ENCODE results near the gene CLEC12A.
"Not testable (repeated sequence)": the region's sequence is repeated elsewhere in the genome, so short reads cannot be mapped to it uniquely, and the experiment has no call there.

CLEC12A gene

GRCh38 chr12:10018386-10018785 lies 47.2 kb downstream of the CLEC12A start:
- no peaks in the 10 kb centered on the region for H3K79me2 ChIP-seq (ENCODE audit: low read length)
- no peak overlapping the region for H3K4me3 ChIP-seq (ENCODE audit: low read length)
- no peaks in the 10 kb centered on the region for H3K9me2 ChIP-seq (replicated peaks; ENCODE audit: insufficient read depth, low read length)
- no peaks in the 10 kb centered on the region for H3F3A ChIP-seq (ENCODE audit: insufficient read depth, low read length)
- no peak overlapping the region for H3K9ac ChIP-seq (ENCODE audit: low read length)
- TF ChIP-seq EZH2phosphoT487 (IDR thresholded peaks at IDR 0.05; ENCODE audit: low read length) = no peak
- TF ChIP-seq EZH2 (optimal IDR thresholded peaks at IDR 0.05; ENCODE audit: low read depth, low read length) = no peak
- TF ChIP-seq CTCF (IDR thresholded peaks at IDR 0.05; ENCODE audit: low read length) = no peak
- DNase-seq = no peak
- H3K9me3 ChIP-seq (replicated peaks; ENCODE audit: insufficient read depth, low read length) = no peaks in the 10 kb centered on the region
- H3K36me3 ChIP-seq (replicated peaks; ENCODE audit: insufficient read depth, low read length) = no peaks in the 10 kb centered on the region
- H3K27me3 ChIP-seq (replicated peaks; ENCODE audit: insufficient read depth, low read length) = no peaks in the 10 kb centered on the region
- H4K20me1 ChIP-seq (ENCODE audit: insufficient read depth, low read length) = no peaks in the 10 kb centered on the region
- no peaks in the 10 kb centered on the region for H3K4me1 ChIP-seq (ENCODE audit: low read length)
- H3K4me2 ChIP-seq (ENCODE audit: low read depth, low read length) = no peak overlapping the region
- no peak overlapping the region for H2AFZ ChIP-seq (ENCODE audit: low read length)
- no peak overlapping the region for H3K27ac ChIP-seq (ENCODE audit: low read length)

- Histone ChIP-seq H3F3A (ENCODE audit: insufficient read depth, low read length) (no peaks in the 10 kb centered on the region), H3K27me3 (replicated peaks; ENCODE audit: insufficient read depth, low read length) (no peaks in the 10 kb centered on the region), H2AFZ (ENCODE audit: low read length) (no peak overlapping the region), H3K4me3 (ENCODE audit: low read length) (no peak overlapping the region), H3K79me2 (ENCODE audit: low read length) (no peaks in the 10 kb centered on the region), H3K9me2 (replicated peaks; ENCODE audit: insufficient read depth, low read length) (no peaks in the 10 kb centered on the region), H3K9ac (ENCODE audit: low read length) (no peak overlapping the region), H3K36me3 (replicated peaks; ENCODE audit: insufficient read depth, low read length) (no peaks in the 10 kb centered on the region), H4K20me1 (ENCODE audit: insufficient read depth, low read length) (no peaks in the 10 kb centered on the region), H3K4me2 (ENCODE audit: low read depth, low read length) (no peak overlapping the region), H3K4me1 (ENCODE audit: low read length) (no peaks in the 10 kb centered on the region), H3K9me3 (replicated peaks; ENCODE audit: insufficient read depth, low read length) (no peaks in the 10 kb centered on the region), H3K27ac (ENCODE audit: low read length) (no peak overlapping the region)
- TF ChIP-seq EZH2phosphoT487 (IDR thresholded peaks at IDR 0.05; ENCODE audit: low read length) = no peak
- no peak for TF ChIP-seq CTCF (IDR thresholded peaks at IDR 0.05; ENCODE audit: low read length)
- TF ChIP-seq EZH2 (optimal IDR thresholded peaks at IDR 0.05; ENCODE audit: low read depth, low read length) = no peak
- DNase-seq = no peak
These were observed 50.1 kb downstream of the CLEC12A start for GRCh38 chr12:10021342-10021741.

GRCh38 chr12:10025236-10025635 lies 54.0 kb downstream of the CLEC12A start:
- H3K9me3 ChIP-seq (replicated peaks; ENCODE audit: insufficient read depth, low read length) = no peaks in the 10 kb centered on the region
- no peaks in the 10 kb centered on the region for H3K9me2 ChIP-seq (replicated peaks; ENCODE audit: insufficient read depth, low read length)
- H3K9ac ChIP-seq (ENCODE audit: low read length) = no peak overlapping the region
- H3K27ac ChIP-seq (ENCODE audit: low read length) = no peak overlapping the region
- TF ChIP-seq CTCF (IDR thresholded peaks at IDR 0.05; ENCODE audit: low read length) = no peak
- TF ChIP-seq EZH2phosphoT487 (IDR thresholded peaks at IDR 0.05; ENCODE audit: low read length) = no peak
- TF ChIP-seq EZH2 (optimal IDR thresholded peaks at IDR 0.05; ENCODE audit: low read depth, low read length) = no peak
- no peak overlapping the region for H2AFZ ChIP-seq (ENCODE audit: low read length)
- H3K36me3 ChIP-seq (replicated peaks; ENCODE audit: insufficient read depth, low read length) = no peaks in the 10 kb centered on the region
- H3K4me1 ChIP-seq (ENCODE audit: low read length) = no peaks in the 10 kb centered on the region
- DNase-seq = no peak
- no peaks in the 10 kb centered on the region for H3K27me3 ChIP-seq (replicated peaks; ENCODE audit: insufficient read depth, low read length)
- no peak overlapping the region for H3K4me3 ChIP-seq (ENCODE audit: low read length)
- no peak overlapping the region for H3K4me2 ChIP-seq (ENCODE audit: low read depth, low read length)
- no peaks in the 10 kb centered on the region for H4K20me1 ChIP-seq (ENCODE audit: insufficient read depth, low read length)
- H3F3A ChIP-seq (ENCODE audit: insufficient read depth, low read length) = no peaks in the 10 kb centered on the region
- no peaks in the 10 kb centered on the region for H3K79me2 ChIP-seq (ENCODE audit: low read length)

GRCh38 chr12:10026666-10027065 lies 55.5 kb downstream of the CLEC12A start:
- H3K79me2 ChIP-seq (ENCODE audit: low read length); H3K27me3 ChIP-seq (replicated peaks; ENCODE audit: insufficient read depth, low read length); H3K27ac ChIP-seq (ENCODE audit: low read length); H3K9me3 ChIP-seq (replicated peaks; ENCODE audit: insufficient read depth, low read length); H3K36me3 ChIP-seq (replicated peaks; ENCODE audit: insufficient read depth, low read length); H4K20me1 ChIP-seq (ENCODE audit: insufficient read depth, low read length); H3K4me2 ChIP-seq (ENCODE audit: low read depth, low read length); H3F3A ChIP-seq (ENCODE audit: insufficient read depth, low read length); H3K4me1 ChIP-seq (ENCODE audit: low read length); H3K4me3 ChIP-seq (ENCODE audit: low read length); H3K9me2 ChIP-seq (replicated peaks; ENCODE audit: insufficient read depth, low read length); DNase-seq; H2AFZ ChIP-seq (ENCODE audit: low read length); H3K9ac ChIP-seq (ENCODE audit: low read length): not testable (repeated sequence)
